Bone marrow (tissue), 2 donors: Measurements from ENCODE around the gene PIM1.
"Not testable (repeated sequence)": the region's sequence is repeated elsewhere in the genome, so short reads cannot be mapped to it uniquely, and the experiment has no call there.

Experiments
- DNase-seq, 2 donors: peaks; one replicate each; lab custom pipeline; 2025; lab: John Stamatoyannopoulos, UW

The PIM1 gene

GRCh38 chr6:37188962-37189510 lies 19.1 kb downstream of the PIM1 start:
- DNase-seq: no peak

GRCh38 chr6:37190159-37190535 lies 20.2 kb downstream of the PIM1 start:
- no peak for DNase-seq

GRCh38 chr6:37192666-37193065 lies 22.7 kb downstream of the PIM1 start:
- no peak for DNase-seq

GRCh38 chr6:37194886-37195285 lies 24.9 kb downstream of the PIM1 start:
- not testable (repeated sequence) for DNase-seq

GRCh38 chr6:37196451-37196850 lies 26.5 kb downstream of the PIM1 start:
- DNase-seq: not testable (repeated sequence)

DNA sequence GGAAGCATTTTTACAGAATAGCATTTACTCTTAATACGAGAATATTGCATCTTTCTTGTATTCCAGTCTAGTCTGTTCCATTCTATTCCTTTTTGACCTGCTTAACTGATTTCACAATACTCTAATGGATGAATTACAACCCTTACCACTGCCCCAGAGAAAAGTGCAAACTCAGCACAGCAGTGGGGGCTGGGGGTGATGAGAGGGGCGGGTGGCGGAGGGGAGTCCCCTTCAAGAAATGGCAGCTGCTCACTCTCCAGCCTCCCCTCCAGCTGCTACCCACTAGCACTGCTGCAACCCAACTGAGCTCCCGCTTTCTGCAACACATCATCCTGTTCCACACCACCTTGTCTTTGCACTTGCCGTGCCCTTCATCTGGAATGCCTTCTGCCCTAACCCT lies 30.1 kb downstream of the PIM1 start:
- no peak for DNase-seq

DNA sequence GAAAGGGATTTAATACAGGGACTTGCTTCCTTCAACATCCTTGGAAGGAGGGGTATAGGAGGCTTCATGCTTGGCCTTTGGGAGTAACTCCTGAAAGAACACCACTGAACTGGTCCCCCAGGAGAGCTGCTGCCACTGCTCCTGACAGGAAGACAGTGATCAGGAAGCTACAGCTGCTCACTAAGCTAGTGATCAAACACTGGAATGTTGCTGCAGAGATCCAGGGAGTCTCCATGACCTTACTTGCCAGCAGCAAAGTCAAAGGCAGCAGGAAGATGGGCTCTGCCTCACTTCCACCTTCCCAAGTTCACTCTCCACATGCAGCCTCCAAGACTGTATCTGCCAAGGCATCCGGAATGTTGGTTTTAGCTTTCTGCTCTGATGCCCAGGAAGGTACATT lies 31.8 kb downstream of the PIM1 start:
- no peak for DNase-seq

- peak in 1 of 2 donors; percentile 70 for DNase-seq
Measured at GRCh38 chr6:37202788-37203491, 33.0 kb downstream of the PIM1 start.

- no peak for DNase-seq
Measured at GRCh38 chr6:37204014-37204751, 34.2 kb downstream of the PIM1 start.

DNA sequence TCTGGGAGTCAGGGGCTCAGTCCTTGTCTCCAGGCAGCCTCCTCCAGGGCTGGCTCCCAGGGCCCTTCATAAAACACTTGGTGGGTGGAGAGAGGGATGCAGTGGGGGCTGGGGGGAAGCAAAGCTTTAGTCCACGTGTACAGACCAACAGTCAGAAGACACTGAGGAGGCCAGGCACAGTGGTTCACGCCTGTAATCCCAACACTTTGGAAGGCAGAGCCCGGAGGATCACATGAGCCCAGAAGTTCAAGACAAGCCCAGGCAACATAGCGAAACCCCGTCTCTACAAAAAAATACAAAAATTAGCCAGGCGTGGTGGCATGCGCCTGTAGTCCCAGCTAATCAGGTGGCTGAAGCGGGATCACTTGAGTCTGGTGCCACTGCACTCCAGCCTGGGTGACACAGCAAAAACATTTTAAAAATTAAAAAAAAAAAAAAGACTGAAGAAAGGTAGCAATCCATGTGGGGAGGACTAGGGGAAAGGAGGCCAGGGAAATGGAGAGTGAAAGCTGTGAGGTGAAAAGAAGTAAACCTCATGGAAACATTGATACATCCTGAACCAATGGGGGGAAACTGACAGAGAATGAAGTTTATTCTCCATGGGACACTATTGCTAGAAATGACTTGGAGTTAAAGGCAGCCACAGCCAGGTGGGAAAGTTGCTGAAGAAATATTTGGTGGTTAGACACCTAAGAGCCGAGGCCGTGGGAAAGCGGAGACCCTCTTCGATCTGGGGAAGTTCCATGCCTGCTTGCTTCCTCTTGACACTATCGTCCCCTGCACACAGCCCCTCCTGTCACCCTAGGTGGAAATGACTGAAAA lies 35.4 kb downstream of the PIM1 start:
- DNase-seq: no peak

GRCh38 chr6:37205997-37206340 lies 36.0 kb downstream of the PIM1 start:
- no peak for DNase-seq

DNA sequence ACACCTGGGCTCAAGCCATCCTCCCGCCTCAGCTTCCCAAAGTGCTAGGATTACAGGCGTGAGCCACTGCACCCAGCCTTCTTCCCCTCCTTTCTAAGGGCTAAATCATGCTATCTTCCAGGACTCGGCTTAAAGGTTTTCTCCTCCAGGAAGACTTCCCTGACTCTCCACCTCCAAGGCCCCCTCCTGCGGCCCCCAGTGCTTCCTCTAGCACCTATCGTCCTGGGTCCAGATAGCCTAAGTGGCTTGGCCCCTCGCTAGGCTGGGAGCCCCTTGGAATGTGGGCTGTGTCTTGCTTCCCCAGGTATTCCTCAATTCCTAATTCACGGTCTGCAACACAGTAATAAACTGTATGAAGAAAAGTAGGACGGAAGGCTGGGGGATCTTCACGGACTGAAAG lies 36.7 kb downstream of the PIM1 start:
- no peak for DNase-seq

GRCh38 chr6:37207903-37208456 lies 38.0 kb downstream of the PIM1 start:
- DNase-seq: peak; percentile 65 to 77

DNA sequence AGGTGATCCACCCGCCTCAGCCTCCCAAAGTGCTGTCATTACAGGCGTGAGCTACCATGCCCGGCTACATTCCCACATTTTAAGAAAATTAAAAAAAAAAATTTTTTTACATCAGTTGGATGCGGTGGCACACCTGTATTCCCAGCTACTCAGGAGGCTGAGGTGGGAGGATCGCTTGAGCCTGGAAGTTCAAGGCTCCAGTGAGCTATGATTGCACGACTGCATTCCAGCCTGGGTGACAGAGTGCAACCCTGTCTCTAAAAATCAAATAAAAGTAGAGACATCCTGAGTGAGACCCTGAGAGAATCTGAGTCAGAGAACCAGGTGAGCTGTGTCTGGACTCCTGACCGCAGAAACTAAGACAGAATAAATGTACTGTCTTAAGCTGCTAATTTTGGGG lies 38.8 kb downstream of the PIM1 start:
- no peak for DNase-seq

- DNase-seq: no peak
Measured at GRCh38 chr6:37209461-37210205, 39.7 kb downstream of the PIM1 start.

DNA sequence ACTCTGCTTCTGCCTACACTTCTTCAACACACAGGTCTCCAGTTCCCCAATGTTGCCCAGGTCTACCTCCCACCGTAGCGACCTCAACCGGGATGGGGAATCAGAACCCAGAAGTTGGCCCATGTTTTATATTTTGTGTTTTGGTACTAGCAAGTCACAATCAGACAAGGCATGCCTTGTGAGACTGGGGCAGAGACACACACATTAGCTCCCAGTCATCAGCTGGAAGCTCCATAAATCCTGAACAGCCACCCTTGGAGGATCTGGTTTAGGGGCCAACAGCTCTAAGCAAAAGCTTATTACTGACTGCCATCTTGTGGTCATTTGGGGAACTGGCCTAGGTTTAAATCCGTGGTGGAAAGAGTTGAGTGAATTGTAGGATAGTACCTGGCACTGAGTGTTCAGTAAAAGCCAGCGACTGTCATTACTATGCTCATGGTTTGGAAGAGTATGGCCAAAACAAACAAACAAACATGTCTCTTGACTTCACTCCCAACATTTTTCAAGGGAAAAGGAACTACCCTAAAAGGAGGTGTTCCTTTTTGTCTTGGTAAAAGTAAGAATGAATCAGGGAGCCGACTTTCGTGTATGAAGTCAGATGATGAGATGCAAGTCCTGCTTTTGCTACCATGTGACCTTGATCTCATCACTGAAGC lies 40.5 kb downstream of the PIM1 start:
- DNase-seq: peak; percentile 24 to 73

DNA sequence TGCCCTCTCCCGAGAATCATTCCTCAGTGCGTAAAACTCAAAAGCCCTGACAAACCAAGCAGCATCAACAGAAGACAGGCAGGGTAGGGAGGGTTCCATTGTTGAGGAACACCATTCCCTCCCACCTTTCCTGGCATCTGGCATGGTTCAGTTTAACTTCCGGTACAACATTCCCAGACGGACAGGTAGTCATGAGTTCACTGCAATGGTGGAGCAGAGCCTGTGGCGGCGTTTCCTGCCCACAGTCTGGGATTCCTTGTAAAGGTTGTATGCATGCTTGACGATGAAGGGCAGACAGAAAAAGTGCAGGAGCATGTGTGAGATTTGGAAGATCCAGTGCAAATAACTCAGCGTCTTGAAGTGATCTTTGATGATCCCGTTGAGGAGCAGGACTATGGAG lies 42.3 kb downstream of the PIM1 start:
- DNase-seq: no peak

DNA sequence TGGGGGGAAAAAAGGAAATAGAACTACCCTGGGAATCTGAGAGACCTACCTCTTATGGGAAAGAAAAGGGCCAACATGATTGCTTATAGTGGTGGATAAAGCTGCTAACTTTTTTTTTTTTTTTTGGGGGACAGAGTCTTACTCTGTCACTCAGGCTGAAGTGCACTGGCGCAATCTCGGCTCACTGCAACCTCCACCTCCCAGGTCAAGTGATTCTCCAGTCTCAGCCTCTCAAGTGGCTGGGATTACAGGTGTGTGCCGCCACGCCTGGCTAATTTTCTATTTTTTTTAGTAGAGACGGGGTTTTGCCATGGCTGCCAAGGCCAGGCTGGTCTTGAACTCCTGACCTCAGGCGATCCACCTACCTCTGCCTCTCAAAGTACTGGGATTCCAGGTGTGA lies 48.1 kb downstream of the PIM1 start:
- DNase-seq: no peak

DNA sequence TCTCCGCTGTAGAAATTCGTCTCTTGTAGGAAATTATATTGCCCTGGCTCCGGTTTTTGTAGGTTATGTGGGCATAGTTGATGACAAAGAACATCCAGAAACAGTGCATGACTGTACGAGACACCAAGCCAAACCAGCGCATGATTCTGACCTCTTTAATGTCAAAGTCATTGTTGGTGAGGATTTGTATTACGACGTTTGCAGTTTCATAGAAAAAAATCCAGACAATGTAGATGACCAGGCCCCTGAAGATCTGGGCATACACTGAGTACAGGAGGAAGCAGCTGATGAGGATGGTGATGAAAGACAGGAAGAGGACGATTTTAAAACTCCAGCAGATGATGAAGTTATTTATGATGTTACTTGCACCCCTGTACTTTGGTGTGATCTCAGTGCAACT lies 48.6 kb downstream of the PIM1 start:
- no peak for DNase-seq

- DNase-seq: no peak
Measured at GRCh38 chr6:37221585-37222124, 51.7 kb downstream of the PIM1 start.
